Measurements from ENCODE around the gene CHPF. TPM values are rescaled to one million over a fixed set of nuclear protein-coding genes. Genes with fewer than 3 reads are reported as not detected.

Gene CHPF
- total RNA-seq, 4 donors from 2014 or later = 40.4 to 56.6 (median 52.6) TPM

DNA sequence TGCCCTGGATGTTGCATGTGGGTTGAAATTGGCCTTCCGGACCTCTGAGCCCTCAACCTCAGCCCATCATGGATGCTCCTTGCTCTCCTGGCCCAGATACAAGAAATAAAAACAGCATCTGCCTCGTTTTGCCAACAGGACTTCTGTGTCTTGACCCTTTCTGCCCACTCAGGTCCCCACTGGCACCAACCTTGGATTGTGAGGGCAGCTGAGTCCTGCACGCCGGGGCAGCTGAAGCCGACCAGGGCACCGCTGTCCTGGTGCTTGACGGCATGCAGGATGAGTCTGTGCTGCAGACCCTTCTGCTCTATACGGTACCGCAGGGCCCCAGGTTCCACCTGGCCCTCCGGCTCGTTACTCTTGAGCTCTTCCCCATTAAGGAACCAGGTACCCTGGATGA is 23.0 kb upstream of the CHPF start:
- peaks cover 0 to 44% (median 0%) of the 10 kb centered on the region in 3 donors for H3K36me3 ChIP-seq
- intact Hi-C loops (cut with DNase I) = no loop called here
- DNase-seq = no peak
- no peak overlapping the region for H3K27ac ChIP-seq
- TF ChIP-seq POLR2A (IDR thresholded peaks at IDR 0.05) (no peak), CTCF (IDR thresholded peaks at IDR 0.05) (no peak)
- H3K27me3 ChIP-seq = peaks cover 0 to 16% (median 0%) of the 10 kb centered on the region in 4 donors
- peaks cover 7 to 23% (median 9%) of the 10 kb centered on the region in 3 donors for H3K4me1 ChIP-seq
- H3K9me3 ChIP-seq = no peaks in the 10 kb centered on the region
- WGBS, 2 donors = 83% methylated on average over 8 of the region's 11 CpGs; no CpG with 5 or more reads in 1 of the 2 donors
- no peak overlapping the region for H3K4me3 ChIP-seq

- intact Hi-C loops (cut with DNase I) = no loop called here
Measured at GRCh38 chr2:219565130-219566080, 21.8 kb upstream of the CHPF start.

DNA sequence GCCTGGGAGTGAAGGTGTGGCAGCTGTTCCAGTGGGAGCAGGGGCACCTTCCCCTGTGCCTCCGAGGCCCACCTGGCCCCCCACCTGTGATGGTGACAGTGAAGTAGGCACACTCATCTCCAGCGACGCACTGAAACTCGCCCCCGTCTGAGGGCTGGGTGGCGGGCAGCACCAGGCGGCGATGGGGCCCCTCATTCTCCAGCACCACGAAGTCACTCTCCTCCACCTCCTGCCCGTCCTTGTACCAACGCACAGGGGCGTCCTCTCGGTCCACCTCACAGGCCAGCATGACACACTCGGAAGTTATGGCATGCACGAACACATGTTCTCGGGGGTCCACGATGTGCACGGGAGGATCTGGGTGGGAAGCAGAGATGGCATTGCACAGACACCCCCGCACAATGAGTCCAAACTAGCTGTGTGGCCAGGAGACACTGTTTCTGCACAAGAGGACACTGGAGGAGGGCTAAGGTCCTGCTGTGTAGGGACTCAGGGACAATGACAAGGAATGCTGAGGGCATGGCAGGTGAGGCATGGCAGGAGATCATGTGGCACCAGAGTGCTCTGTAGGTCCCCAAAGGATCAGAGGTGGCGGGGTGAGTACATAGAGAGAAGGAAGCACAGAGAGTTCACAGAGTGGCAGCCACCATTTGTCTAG is 19.8 kb upstream of the CHPF start:
- intact Hi-C loops (cut with DNase I) = no loop called here
- no peak for DNase-seq

More at GRCh38 chr2:219565130-219566080, 21.8 kb upstream of the CHPF start:
- no peak overlapping the region for H3K27ac ChIP-seq
- peaks cover 4 to 12% (median 6%) of the 10 kb centered on the region in 3 donors for H3K4me1 ChIP-seq
- peaks cover 0 to 7% (median 0%) of the 10 kb centered on the region in 4 donors for H3K27me3 ChIP-seq
- no peaks in the 10 kb centered on the region for H3K9me3 ChIP-seq
- no peak for DNase-seq
- no peak overlapping the region for H3K4me3 ChIP-seq
- TF ChIP-seq POLR2A (IDR thresholded peaks at IDR 0.05) (no peak), CTCF (IDR thresholded peaks at IDR 0.05) (no peak)
- whole genome bisulfite sequencing, 2 donors = 84 to 88% methylated on average over 7 to 16 of the region's 21 CpGs
- peaks cover 0 to 44% (median 0%) of the 10 kb centered on the region in 3 donors for H3K36me3 ChIP-seq

DNA sequence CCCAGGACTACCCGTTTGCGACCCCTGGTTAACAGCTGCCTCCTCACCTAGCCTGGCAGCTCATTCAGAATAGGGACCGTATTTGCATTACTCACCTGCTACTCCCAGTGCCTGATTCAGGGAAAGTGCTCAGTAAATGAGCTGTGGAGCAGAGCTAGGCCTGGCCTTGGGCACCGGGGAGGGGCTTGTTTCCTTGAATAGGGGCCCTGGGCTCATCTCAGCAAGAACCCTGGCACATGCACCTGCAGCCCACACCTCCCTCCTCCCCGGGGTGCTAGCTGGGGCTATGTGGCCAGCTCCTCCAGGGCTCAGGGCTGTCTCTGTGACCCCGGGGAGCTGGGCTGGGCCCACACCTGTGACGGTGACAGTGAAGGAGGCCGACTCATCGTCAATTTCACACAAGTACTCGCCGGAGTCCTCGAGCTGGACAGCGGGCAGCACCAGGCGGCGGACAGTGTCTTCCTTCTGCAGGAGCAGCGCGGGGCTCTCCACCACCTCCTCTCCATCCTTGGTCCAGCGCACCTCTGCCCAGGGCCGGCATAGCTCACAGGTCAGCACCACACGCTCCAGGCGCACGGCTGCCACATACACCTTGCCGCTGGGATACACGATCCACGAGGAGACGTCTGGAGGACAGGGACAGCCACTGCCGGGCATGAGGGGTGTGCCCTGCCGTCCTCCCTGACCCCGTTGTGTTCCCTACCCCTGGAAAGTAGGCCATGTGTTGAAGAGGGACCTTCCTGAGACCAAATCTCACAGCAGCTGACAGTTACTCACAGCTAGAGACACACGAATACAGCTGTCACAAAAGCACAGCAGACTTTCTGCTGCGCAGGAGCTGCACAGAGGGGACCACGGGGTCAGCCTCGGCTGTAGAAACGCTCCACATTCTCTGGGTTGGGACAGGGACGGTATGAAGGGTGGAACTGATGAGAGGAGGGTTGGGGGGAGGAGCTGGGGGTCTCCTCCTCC is 18.7 kb upstream of the CHPF start:
- TF ChIP-seq CTCF (IDR thresholded peaks at IDR 0.05) (no peak), POLR2A (IDR thresholded peaks at IDR 0.05) (no peak)
- no peak overlapping the region for H3K4me3 ChIP-seq
- no peak overlapping the region for H3K27ac ChIP-seq
- DNase-seq = no peak
- intact Hi-C loops (cut with DNase I) = no loop called here
- no peaks in the 10 kb centered on the region for H3K9me3 ChIP-seq
- peaks cover 0 to 7% (median 0%) of the 10 kb centered on the region in 3 donors for H3K4me1 ChIP-seq
- WGBS, 2 donors = 73 to 79% methylated on average over 5 to 22 of the region's 35 CpGs
- no peaks in the 10 kb centered on the region for H3K27me3 ChIP-seq
- peaks cover 0 to 36% (median 0%) of the 10 kb centered on the region in 3 donors for H3K36me3 ChIP-seq

More for the DNA sequence above, 19.8 kb upstream of the CHPF start:
- TF ChIP-seq CTCF (IDR thresholded peaks at IDR 0.05) (no peak), POLR2A (IDR thresholded peaks at IDR 0.05) (no peak)
- no peak overlapping the region for H3K4me3 ChIP-seq
- H3K4me1 ChIP-seq = peaks cover 0 to 7% (median 0%) of the 10 kb centered on the region in 3 donors
- H3K27ac ChIP-seq = no peak overlapping the region
- H3K36me3 ChIP-seq = peaks cover 0 to 44% (median 0%) of the 10 kb centered on the region in 3 donors
- WGBS, 2 donors = 89 to 95% methylated on average over 8 of the region's 20 CpGs
- no peaks in the 10 kb centered on the region for H3K9me3 ChIP-seq
- no peaks in the 10 kb centered on the region for H3K27me3 ChIP-seq

All from esophagus squamous epithelium (tissue), 5 donors.